Measurements from ENCODE around the gene UCP2.

GRCh38 chr11:74012074-74012809, 29.6 kb upstream of the UCP2 start:
- no peak for TF ChIP-seq POLR2AphosphoS5 (IDR thresholded peaks at IDR 0.05; ENCODE audit: borderline replicate concordance, low read depth, low read length)
- TF ChIP-seq EZH2 (IDR thresholded peaks at IDR 0.05) = no peak
- TF ChIP-seq FOXP2 (optimal IDR thresholded peaks at IDR 0.05; ENCODE audit: control extremely low read depth, extremely low read length, insufficient read depth) = no peak
